T-helper 22 cell (primary cell): ENCODE measurements around the gene TIMM10B.
A peak's percentile ranks its signal among the peaks of the same experiment; 100 is the strongest.

Source experiments
- DNase-seq: peaks from one replicate; pipeline ENCODE4 v3.0.0-alpha.2; 2020; ENCODE audit warnings: low read depth

Gene TIMM10B

GRCh38 chr11:6472934-6473333 lies 8.4 kb upstream of the TIMM10B start:
- DNase-seq: no peak

- DNase-seq: peak; percentile 73
These were observed 7.6 kb upstream of the TIMM10B start, which contains the start of gene TRIM3 for GRCh38 chr11:6473451-6474412. TSS of gene TRIM3 (minus strand) at chr11:6473941. CDS start at chr11:6465695, 8,246 bp downstream.

GRCh38 chr11:6474413-6474792 lies 6.9 kb upstream of the TIMM10B start:
- no peak for DNase-seq

- DNase-seq: no peak
These were observed 6.3 kb upstream of the TIMM10B start for GRCh38 chr11:6474806-6475500.

- DNase-seq: no peak
These were observed 5.4 kb upstream of the TIMM10B start for GRCh38 chr11:6475936-6476335.

- DNase-seq: no peak
These were observed 4.7 kb upstream of the TIMM10B start for GRCh38 chr11:6476571-6476970.

- no peak for DNase-seq
These were observed 894 bp upstream of the TIMM10B start for GRCh38 chr11:6480299-6480914.

GRCh38 chr11:6481924-6482275 lies 599 bp downstream of the TIMM10B start:
- no peak for DNase-seq

- no peak for DNase-seq
These were observed 1.1 kb downstream of the TIMM10B start for GRCh38 chr11:6482441-6482840.

- no peak for DNase-seq
These were observed 1.7 kb downstream of the TIMM10B start for GRCh38 chr11:6483015-6483414.

- DNase-seq: no peak
These were observed 4.4 kb downstream of the TIMM10B start for GRCh38 chr11:6485661-6486060.

GRCh38 chr11:6486256-6486655 lies 5.0 kb downstream of the TIMM10B start:
- no peak for DNase-seq

GRCh38 chr11:6486938-6487337 lies 5.6 kb downstream of the TIMM10B start:
- no peak for DNase-seq

GRCh38 chr11:6488342-6488741 lies 7.0 kb downstream of the TIMM10B start:
- no peak for DNase-seq

GRCh38 chr11:6488821-6489220 lies 7.5 kb downstream of the TIMM10B start:
- DNase-seq: no peak

GRCh38 chr11:6489306-6489705 lies 8.0 kb downstream of the TIMM10B start:
- DNase-seq: no peak

GRCh38 chr11:6497069-6497839 lies 16.0 kb downstream of the TIMM10B start, which contains the start of gene DNHD1:
TSS of gene DNHD1 (plus strand) at chr11:6497280. CDS start at chr11:6498216, 936 bp downstream.
- no peak for DNase-seq

- no peak for DNase-seq
These were observed 16.8 kb downstream of the TIMM10B start for GRCh38 chr11:6498121-6498520.

GRCh38 chr11:6498544-6498943 lies 17.2 kb downstream of the TIMM10B start:
- DNase-seq: no peak

GRCh38 chr11:6502382-6502781 lies 21.1 kb downstream of the TIMM10B start:
- DNase-seq: no peak

- no peak for DNase-seq
These were observed 22.9 kb downstream of the TIMM10B start for GRCh38 chr11:6504166-6504565.
